ENCODE data around the gene HDAC4. TPM values are rescaled to one million over a fixed set of nuclear protein-coding genes. Genes with fewer than 3 reads are reported as not detected.
A peak's percentile ranks its signal among the peaks of the same experiment; 100 is the strongest.

Gene HDAC4
- total RNA-seq, 1 donor from 2014 or later: 65.7 TPM

- H3K4me3 ChIP-seq: peak overlapping the region; percentile 2 to 36
- H3K9me3 ChIP-seq: peaks cover 4 to 7% of the 10 kb centered on the region in 2 donors
- intact Hi-C loops (cut with DNase I): loop anchor here (2.0 kb wide), 1 partner anchor 26 kb away; no protein-coding TSS in a partner anchor
- peak overlapping the region in 1 of 2 donors; percentile 22 for H3K27ac ChIP-seq
- peaks cover 7 to 8% of the 10 kb centered on the region in 2 donors for H3K4me1 ChIP-seq
- no peaks in the 10 kb centered on the region for H3K36me3 ChIP-seq
- peak in 1 of 2 donors; percentile 90 for DNase-seq (ENCODE audit: low spot score in 2 of 2)
- TF ChIP-seq CTCF (IDR thresholded peaks at IDR 0.05): no peak
- H3K27me3 ChIP-seq: no peaks in the 10 kb centered on the region
Observed at GRCh38 chr2:239252801-239253200, 148.0 kb downstream of the HDAC4 start.

GRCh38 chr2:239252393-239252792 is 148.4 kb downstream of the HDAC4 start:
- peak in 1 of 2 donors; percentile 55 for DNase-seq (ENCODE audit: low spot score in 2 of 2)
- Histone ChIP-seq H3K9me3 (peaks cover 0 to 3% of the 10 kb centered on the region in 2 donors), H3K4me3 (peak overlapping the region; percentile 2 to 36), H3K36me3 (no peaks in the 10 kb centered on the region), H3K4me1 (peaks cover 7 to 8% of the 10 kb centered on the region in 2 donors), H3K27me3 (no peaks in the 10 kb centered on the region), H3K27ac (peak overlapping the region in 1 of 2 donors; percentile 22)
- TF ChIP-seq CTCF (IDR thresholded peaks at IDR 0.05): no peak
- intact Hi-C loops (cut with DNase I): loop anchor here (2.0 kb wide), 1 partner anchor 26 kb away; no protein-coding TSS in a partner anchor

- Histone ChIP-seq H3K27me3 (no peaks in the 10 kb centered on the region), H3K4me3 (peak overlapping the region in 1 of 2 donors; percentile 36), H3K4me1 (peaks cover 7 to 8% of the 10 kb centered on the region in 2 donors), H3K9me3 (no peaks in the 10 kb centered on the region), H3K36me3 (no peaks in the 10 kb centered on the region), H3K27ac (no peak overlapping the region)
- peak in 1 of 2 donors; percentile 50 for DNase-seq (ENCODE audit: low spot score in 2 of 2)
- no peak for TF ChIP-seq CTCF (IDR thresholded peaks at IDR 0.05)
- intact Hi-C loops (cut with DNase I): loop anchor here (2.0 kb wide), 1 partner anchor 25 kb away; no protein-coding TSS in a partner anchor
Observed at GRCh38 chr2:239251971-239252370, 148.8 kb downstream of the HDAC4 start.

- no peak for TF ChIP-seq CTCF (IDR thresholded peaks at IDR 0.05)
- Histone ChIP-seq H3K4me1 (peaks cover 7 to 11% of the 10 kb centered on the region in 2 donors), H3K4me3 (no peak overlapping the region), H3K9me3 (no peaks in the 10 kb centered on the region), H3K27ac (no peak overlapping the region), H3K27me3 (no peaks in the 10 kb centered on the region), H3K36me3 (no peaks in the 10 kb centered on the region)
- peak in 1 of 2 donors; percentile 58 for DNase-seq (ENCODE audit: low spot score in 2 of 2)
- intact Hi-C loops (cut with DNase I): no loop called here
Observed at GRCh38 chr2:239250216-239251081, 150.4 kb downstream of the HDAC4 start.

GRCh38 chr2:239249776-239250175 is 151.0 kb downstream of the HDAC4 start:
- peaks cover 7 to 11% of the 10 kb centered on the region in 2 donors for H3K4me1 ChIP-seq
- no peaks in the 10 kb centered on the region for H3K36me3 ChIP-seq
- no peaks in the 10 kb centered on the region for H3K9me3 ChIP-seq
- no peak overlapping the region for H3K27ac ChIP-seq
- DNase-seq (ENCODE audit: low spot score in 2 of 2): peak in 1 of 2 donors; percentile 78
- no peaks in the 10 kb centered on the region for H3K27me3 ChIP-seq
- no peak overlapping the region for H3K4me3 ChIP-seq
- TF ChIP-seq CTCF (IDR thresholded peaks at IDR 0.05): no peak
- intact Hi-C loops (cut with DNase I): no loop called here
